GM12872 (cell line): ENCODE data around the gene PRRC2A.

Experiments used
- TF ChIP-seq, protein P1 (sequence below): IDR thresholded peaks from 3 replicates; pipeline ENCODE4 v1.5.1; 2011; ENCODE audit warnings: low read depth, mild to moderate bottlenecking, low read length, moderate library complexity; ENCODE audit not compliant: insufficient read depth

Gene PRRC2A

DNA sequence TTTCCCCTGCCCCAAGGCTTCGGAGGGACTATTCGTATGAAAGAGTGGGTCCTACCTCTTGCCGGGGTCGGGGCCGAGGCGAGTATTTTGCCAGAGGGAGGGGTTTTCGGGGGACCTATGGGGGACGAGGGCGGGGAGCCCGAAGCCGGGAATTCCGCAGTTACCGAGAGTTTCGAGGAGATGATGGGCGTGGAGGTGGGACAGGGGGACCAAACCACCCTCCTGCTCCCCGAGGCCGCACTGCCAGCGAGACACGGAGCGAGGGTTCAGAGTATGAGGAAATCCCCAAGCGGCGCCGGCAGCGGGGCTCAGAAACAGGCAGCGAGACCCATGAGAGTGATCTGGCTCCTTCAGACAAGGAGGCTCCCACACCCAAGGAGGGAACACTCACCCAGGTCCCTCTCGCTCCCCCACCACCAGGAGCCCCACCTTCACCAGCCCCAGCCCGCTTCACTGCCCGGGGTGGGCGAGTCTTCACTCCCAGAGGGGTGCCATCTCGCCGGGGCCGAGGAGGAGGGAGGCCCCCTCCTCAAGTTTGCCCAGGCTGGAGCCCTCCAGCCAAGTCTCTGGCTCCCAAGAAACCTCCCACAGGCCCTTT is 11.3 kb downstream of the PRRC2A start:
- TF ChIP-seq, protein P1, sequence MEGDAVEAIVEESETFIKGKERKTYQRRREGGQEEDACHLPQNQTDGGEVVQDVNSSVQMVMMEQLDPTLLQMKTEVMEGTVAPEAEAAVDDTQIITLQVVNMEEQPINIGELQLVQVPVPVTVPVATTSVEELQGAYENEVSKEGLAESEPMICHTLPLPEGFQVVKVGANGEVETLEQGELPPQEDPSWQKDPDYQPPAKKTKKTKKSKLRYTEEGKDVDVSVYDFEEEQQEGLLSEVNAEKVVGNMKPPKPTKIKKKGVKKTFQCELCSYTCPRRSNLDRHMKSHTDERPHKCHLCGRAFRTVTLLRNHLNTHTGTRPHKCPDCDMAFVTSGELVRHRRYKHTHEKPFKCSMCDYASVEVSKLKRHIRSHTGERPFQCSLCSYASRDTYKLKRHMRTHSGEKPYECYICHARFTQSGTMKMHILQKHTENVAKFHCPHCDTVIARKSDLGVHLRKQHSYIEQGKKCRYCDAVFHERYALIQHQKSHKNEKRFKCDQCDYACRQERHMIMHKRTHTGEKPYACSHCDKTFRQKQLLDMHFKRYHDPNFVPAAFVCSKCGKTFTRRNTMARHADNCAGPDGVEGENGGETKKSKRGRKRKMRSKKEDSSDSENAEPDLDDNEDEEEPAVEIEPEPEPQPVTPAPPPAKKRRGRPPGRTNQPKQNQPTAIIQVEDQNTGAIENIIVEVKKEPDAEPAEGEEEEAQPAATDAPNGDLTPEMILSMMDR = no peak

DNA sequence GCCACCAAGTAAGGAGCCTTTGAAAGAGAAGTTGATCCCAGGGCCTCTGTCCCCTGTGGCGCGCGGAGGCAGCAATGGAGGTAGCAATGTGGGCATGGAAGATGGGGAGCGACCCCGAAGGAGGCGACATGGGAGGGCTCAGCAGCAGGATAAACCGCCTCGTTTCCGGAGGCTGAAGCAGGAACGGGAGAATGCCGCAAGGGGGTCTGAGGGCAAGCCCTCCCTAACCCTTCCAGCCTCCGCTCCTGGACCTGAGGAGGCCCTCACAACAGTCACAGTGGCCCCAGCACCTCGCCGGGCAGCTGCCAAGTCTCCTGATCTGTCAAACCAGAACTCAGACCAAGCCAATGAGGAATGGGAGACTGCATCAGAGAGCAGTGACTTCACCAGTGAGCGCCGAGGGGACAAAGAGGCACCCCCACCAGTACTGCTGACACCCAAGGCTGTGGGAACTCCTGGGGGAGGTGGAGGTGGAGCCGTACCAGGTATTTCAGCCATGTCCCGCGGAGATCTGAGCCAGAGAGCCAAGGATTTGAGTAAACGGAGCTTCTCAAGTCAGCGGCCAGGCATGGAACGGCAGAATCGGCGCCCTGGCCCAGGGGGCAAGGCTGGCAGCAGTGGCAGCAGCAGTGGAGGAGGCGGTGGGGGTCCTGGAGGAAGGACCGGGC is 11.9 kb downstream of the PRRC2A start:
- TF ChIP-seq, protein P1 = no peak

DNA sequence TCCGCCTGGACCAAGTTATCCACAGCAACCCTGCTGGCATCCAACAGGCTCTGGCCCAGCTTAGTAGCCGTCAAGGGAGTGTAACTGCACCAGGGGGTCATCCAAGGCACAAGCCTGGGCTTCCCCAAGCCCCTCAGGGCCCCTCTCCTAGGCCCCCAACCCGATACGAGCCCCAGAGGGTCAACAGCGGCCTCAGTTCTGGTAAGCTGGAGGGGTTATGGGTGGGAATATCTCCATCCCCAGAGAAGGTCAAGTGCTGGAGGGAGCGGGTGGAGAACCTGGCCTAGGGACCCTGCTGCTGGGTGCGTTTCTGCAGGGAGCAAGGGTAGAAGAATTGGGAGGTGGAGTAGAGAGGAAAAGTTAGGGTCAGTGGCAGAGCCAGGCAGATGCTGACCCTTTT is 12.9 kb downstream of the PRRC2A start:
- TF ChIP-seq, protein P1 = no peak

DNA sequence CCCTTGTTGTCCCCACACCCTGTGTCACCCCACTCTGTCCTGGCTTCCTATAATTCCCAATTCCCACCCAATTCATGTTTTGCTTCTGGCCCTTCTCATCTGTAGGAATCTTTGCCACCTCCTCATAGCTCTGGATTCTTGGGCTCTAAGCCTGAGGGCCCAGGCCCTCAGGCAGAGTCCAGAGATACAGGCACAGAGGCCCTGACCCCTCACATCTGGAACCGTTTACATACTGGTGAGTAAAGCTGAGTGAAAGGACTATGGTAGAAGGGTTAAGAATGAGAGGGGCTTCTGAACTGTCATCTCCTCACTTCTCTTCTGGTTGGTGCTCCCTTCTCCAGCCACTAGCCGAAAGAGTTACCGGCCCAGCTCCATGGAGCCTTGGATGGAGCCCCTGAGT is 13.6 kb downstream of the PRRC2A start:
- TF ChIP-seq, protein P1 = no peak

DNA sequence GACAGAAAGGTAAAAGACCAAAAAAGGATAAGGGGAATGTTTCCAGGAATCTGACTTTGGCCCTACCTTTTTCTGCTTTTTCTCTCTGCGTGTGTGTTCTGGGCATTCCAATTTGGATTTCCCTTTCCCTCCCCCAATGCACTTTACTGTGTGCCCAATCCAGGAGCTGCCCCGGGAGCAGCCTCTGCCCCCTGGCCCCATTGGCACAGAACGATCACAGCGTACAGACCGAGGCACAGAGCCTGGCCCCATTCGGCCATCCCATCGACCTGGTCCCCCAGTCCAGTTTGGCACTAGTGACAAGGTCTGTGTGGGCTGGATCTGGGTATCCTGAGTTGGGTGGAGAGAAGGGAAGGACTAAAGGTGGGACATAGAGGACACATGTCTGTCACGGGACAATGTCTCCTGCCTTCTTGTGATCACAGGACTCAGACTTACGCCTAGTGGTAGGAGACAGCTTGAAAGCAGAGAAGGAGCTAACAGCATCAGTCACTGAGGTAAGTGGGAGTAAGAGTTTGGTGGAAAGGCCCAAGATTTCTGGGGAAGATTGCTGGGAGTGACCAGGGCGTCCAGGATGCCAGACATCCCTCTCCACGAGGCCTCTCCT is 14.6 kb downstream of the PRRC2A start:
- TF ChIP-seq, protein P1 = no peak

DNA sequence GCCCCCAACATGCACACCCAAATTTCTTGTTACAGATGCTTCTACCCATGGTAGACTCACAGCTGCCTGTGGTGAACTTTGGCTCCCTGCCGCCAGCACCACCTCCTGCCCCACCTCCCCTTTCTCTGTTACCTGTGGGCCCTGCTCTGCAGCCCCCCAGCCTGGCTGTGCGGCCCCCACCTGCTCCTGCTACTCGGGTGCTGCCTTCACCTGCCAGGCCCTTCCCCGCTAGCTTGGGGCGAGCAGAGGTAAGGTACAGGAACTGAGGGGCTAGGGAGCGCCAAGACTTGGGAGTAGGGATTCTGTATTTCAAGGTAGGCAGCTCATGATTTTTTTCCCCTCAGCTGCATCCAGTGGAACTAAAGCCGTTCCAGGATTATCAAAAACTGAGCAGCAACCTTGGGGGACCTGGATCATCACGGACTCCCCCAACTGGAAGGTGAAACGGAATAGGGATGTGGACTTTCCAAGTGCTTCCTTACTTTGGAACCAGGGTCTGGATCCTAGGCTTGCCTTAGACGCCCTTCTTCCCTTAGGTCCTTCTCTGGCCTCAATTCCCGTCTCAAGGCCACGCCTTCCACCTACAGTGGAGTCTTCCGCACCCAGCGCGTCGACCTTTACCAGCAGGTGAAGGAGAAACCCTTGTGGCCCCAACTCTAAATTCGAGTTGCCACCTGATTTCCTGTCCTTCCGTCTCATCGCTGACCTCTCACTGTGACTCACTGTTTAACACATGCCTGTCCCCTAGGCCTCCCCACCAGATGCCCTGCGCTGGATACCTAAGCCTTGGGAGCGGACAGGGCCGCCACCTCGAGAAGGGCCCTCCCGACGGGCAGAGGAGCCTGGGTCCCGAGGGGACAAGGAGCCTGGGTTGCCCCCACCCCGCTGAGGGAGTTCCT is 16.4 kb downstream of the PRRC2A start:
- TF ChIP-seq, protein P1 = no peak

DNA sequence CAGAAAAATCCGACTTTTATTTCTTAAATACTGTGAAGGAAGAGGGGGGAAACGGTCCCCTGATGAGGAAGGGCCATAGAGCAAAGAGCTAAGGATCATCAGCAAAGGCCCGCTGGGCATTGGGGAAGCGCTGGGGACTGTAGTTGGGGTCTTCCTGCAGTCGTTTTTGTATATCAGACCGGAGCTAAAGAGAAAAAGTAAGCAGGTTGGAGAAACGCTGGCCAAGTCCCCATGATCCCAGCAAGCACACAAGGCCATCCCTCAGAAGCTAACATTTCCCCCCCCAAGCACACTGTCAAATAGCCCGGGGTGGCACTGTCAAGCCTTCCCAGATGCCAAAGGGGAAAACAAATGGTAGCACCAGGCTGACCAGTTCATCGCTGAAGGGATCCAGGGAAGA is 18.5 kb downstream of the PRRC2A start:
- TF ChIP-seq, protein P1 = no peak
